PFSK-1 (cell line): ENCODE measurements around the gene PLEKHG4B.

ENCODE experiments used
- FOXP2 ChIP-seq: optimal IDR thresholded peaks from 2 replicates; pipeline ENCODE3; 2011; ENCODE audit warnings: borderline replicate concordance, control low read depth, inconsistent platforms; ENCODE audit not compliant: insufficient read depth; ENCODE audit errors: extremely low read length, extremely low read depth
- POLR2AphosphoS5 ChIP-seq: IDR thresholded peaks from 2 replicates; pipeline ENCODE4 v1.6.1; 2012; ENCODE audit warnings: low read depth, mild to moderate bottlenecking, control low read depth, low read length, moderate library complexity
- REST ChIP-seq, 2 experiments: IDR thresholded peaks; 2 replicates each; pipeline versions ENCODE4 v1.6.1 to v1.8.0; 2011 to 2012; ENCODE audit warnings: low read depth in 2 of 2, low read length in 2 of 2, control low read depth in 1 of 2, inconsistent platforms in 1 of 2, mild to moderate bottlenecking in 1 of 2, moderate library complexity in 1 of 2; ENCODE audit not compliant: insufficient read depth in 1 of 2
- SIN3A ChIP-seq: IDR thresholded peaks from 2 replicates; pipeline ENCODE4 v1.6.1; 2012; ENCODE audit warnings: mild to moderate bottlenecking, low read length, moderate library complexity, borderline replicate concordance; ENCODE audit not compliant: insufficient read depth
- TAF1 ChIP-seq: IDR thresholded peaks from 2 replicates; pipeline ENCODE4 v1.6.1; 2012; ENCODE audit warnings: low read length, control low read depth, borderline replicate concordance; ENCODE audit not compliant: insufficient read depth

The PLEKHG4B gene

GRCh38 chr5:206406-206805 is 114.4 kb downstream of the PLEKHG4B start:
- TF ChIP-seq POLR2AphosphoS5 (no peak), TAF1 (no peak), FOXP2 (no peak), SIN3A (no peak), REST (IDR thresholded peaks at IDR 0.05; ENCODE audit: insufficient read depth in 1 of 2, low read depth in 2 of 2, low read length in 2 of 2) (no peak)

DNA sequence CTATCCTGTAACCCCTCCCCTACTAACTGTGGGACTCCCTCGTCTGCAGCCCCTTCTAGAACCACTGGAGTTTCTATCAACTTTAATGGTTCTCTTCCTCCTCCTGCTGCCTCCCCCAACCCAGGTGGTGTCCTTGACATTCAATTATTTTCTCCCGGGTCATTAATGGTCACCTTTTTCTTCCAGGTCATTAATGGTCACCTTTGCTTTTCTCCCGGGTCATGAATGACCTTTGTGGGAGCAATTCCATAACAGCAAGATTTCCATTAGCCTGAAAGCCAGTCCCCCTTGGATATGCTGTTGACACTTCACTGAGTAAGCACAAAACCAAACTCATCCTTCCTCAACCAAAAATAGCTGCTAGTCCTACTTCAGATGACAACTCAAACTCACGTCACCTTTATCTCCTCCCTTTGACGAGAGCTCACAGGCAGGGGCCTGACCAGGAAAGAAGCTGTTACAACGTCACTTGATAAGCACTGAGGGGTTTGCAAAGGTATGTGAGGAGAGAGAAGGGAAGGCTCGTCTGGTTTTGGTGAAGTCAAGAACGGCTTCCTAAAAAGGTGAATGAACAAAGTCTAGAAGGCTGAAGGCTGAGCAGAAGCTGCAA is 115.1 kb downstream of the PLEKHG4B start:
- TF ChIP-seq REST (IDR thresholded peaks at IDR 0.05; ENCODE audit: insufficient read depth in 1 of 2, low read depth in 2 of 2, low read length in 2 of 2) (no peak), POLR2AphosphoS5 (no peak), FOXP2 (no peak), TAF1 (no peak), SIN3A (no peak)

GRCh38 chr5:207599-207998 is 115.6 kb downstream of the PLEKHG4B start:
- TF ChIP-seq SIN3A (no peak), FOXP2 (no peak), POLR2AphosphoS5 (no peak), TAF1 (no peak), REST (IDR thresholded peaks at IDR 0.05; ENCODE audit: insufficient read depth in 1 of 2, low read depth in 2 of 2, low read length in 2 of 2) (no peak)

DNA sequence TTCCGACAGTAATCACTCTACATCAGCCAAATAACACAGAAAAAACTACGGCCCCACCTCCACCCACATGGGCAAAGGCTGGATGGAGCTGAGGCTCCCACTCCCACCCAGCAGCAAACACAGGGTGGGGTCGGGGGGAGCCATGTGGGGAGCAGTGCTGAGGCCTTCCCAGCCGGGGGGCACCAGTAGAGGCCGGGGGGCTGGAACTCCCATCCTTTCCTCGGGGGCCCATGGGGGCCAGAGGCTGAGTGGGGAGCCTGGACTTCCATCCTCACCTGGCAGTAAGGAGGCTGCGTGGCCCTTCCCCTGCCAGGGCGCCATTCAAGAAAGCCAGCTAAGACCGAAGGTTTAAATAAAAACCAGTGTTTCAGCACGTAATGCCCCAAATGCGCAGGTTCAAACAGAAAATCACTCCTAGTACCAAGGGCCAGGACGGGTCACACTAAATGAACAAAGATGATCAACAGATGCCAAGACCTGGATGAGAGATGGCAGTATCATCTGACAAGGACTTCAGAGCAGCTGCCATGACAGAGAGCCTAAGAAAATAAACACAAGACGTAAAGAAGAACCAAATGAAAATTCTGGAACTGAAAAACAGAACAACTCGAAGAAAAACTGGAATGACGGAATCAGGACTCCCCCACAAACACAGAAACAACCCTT is 116.6 kb downstream of the PLEKHG4B start:
- TF ChIP-seq POLR2AphosphoS5 (no peak), SIN3A (no peak), REST (IDR thresholded peaks at IDR 0.05; ENCODE audit: insufficient read depth in 1 of 2, low read depth in 2 of 2, low read length in 2 of 2) (no peak), TAF1 (no peak), FOXP2 (no peak)
